ENCODE results near the gene MRFAP1L1.

Gene MRFAP1L1

DNA sequence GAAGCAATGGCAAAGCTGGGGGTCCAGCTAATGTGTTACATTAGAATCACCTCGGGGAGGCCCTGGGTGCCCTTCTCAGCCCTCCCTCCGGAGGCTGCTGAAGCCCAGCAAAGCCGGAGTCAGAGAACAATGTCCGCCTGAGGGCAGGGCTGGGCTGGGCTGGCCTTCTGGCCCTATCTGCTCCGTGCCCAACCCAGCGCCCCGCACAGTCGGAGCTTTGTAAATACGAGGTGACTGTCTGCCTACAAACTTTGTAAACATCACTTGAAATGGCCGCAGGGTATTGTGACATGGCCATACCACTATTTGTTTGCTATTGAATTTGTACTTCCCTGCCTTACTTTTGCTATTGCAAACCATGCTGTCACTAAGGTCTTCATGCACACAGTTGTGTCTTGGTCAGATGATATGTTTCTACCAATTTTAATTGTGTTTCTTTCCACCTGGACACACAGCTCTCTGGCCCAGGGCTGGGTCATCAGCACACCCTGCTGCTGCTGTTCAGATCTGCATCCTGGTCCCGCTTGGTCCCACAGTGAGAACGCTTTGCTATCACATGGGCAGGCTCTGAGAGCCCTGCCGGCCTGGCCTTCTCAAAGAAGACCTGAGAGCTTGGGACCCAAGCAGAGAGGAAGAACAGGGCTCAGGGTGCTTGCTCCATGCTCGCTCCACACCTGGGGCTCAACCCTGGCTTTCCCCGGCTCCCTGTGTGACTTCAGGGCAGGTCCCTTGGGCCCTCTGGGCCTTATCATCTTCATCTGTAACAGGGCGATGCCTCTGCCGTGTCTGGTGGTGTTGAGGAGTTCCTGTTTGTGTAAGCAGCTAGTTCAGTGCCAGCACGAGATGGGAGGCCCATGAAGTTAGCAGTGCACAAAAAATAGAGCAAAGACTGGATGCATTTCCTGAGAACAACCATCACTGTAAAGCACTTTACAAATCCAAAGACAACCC lies 13.7 kb downstream of the MRFAP1L1 start:
- Histone ChIP-seq H3K27ac (ENCODE audit: low read depth, low read length) (no peak overlapping the region), H3K27me3 (ENCODE audit: control insufficient read depth, insufficient read depth, low read length) (no peaks in the 10 kb centered on the region), H3K4me1 (ENCODE audit: control insufficient read depth, insufficient read depth, low read length) (no peaks in the 10 kb centered on the region), H3K9ac (ENCODE audit: low read depth, low read length) (no peak overlapping the region), H3K4me3 (ENCODE audit: low read depth, low read length) (no peak overlapping the region), H3K36me3 (ENCODE audit: control insufficient read depth, insufficient read depth, low read length) (peaks cover 4% of the 10 kb centered on the region; the same call in 1 of the 2 replicates), H3K9me3 (ENCODE audit: control insufficient read depth, insufficient read depth, low read length) (no peaks in the 10 kb centered on the region)

DNA sequence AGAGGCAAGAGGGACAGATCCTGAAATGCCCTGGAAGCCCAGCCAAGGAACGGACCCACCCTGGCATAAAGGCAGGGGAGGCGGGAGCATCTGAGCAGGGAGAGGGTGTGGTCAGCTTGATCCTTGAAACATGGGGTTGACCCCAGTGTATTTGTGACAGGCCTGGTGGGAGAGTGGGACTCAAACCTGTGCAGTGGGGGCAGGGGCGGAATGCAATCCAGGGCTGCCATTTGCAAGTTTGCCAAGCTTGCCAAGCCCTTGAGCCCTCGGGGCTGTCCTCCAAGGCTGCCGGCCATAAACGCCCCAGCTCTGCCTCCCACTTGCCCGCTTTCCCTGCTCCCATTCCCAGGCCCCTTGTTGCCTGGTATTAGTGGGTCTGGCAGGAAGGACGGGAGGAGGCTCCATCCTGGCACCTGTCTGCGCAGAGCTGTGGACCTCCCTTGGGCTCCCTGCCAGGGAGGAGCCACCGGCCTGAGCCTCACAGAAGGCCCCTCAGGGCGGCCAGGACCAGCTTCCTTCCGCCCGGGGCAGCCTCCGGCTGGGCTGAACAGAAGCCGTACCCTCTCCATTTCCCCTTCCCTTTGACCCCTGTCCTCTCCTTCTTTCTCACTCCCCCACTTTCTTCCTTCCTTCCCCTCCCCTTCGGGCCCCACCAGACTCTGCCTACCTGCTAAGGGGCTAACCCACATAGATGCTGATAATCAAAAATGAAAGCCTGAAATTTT lies 15.3 kb downstream of the MRFAP1L1 start:
- Histone ChIP-seq H3K9me3 (ENCODE audit: control insufficient read depth, insufficient read depth, low read length) (no peaks in the 10 kb centered on the region), H3K27ac (ENCODE audit: low read depth, low read length) (no peak overlapping the region), H3K4me3 (ENCODE audit: low read depth, low read length) (no peak overlapping the region), H3K27me3 (ENCODE audit: control insufficient read depth, insufficient read depth, low read length) (no peaks in the 10 kb centered on the region), H3K4me1 (ENCODE audit: control insufficient read depth, insufficient read depth, low read length) (peaks cover 4% of the 10 kb centered on the region; the same call in 1 of the 2 replicates), H3K9ac (ENCODE audit: low read depth, low read length) (no peak overlapping the region), H3K36me3 (ENCODE audit: control insufficient read depth, insufficient read depth, low read length) (no peaks in the 10 kb centered on the region)

DNA sequence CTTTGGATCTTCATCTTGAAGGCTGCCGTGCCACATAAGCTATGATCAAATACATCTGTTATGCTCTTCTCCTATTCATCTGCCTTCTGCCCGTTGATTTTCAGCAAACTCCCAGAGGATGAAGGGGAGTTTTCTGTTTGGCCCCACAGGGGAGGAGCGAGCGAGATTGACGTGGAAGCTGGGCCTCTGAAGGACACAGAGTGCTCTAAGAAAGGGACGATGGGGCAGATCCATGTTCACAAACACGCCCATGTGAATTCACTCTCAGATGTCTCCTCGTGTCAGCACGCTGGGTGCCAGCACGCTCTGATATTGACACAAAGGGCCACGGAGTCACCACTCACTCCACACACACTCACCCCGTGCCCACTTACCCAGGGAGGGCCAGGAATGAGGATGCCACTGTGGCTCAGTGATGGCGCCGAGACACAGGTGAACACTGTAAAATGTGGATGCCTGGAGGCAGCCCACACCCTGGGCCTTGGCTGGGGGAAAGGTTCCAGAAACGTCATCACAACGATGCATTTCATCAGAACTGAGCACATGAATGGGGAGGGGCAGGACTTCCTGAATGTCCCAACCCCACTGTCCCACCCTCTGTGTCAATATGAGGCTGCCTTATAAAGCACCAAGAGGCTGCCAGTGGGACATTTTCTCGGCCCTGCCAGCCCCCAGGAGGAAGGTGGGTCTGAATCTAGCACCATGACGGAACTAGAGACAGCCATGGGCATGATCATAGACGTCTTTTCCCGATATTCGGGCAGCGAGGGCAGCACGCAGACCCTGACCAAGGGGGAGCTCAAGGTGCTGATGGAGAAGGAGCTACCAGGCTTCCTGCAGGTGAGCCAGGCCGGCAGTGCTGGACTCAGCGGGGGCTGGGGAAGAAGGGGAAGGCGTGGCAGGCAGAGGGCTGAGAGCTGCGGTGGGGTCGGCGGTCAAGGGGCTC lies 16.2 kb downstream of the MRFAP1L1 start, which contains the start of gene S100P:
TSS of gene S100P (plus strand) at position 648 of the 946 bp plus-strand sequence. CDS start at position 703, 55 bp downstream.
- H3K36me3 ChIP-seq (ENCODE audit: control insufficient read depth, insufficient read depth, low read length): no peaks in the 10 kb centered on the region
- no peaks in the 10 kb centered on the region for H3K9me3 ChIP-seq (ENCODE audit: control insufficient read depth, insufficient read depth, low read length)
- no peak within 1 kb of the TSS for H3K9ac ChIP-seq (ENCODE audit: low read depth, low read length)
- no peaks in the 10 kb centered on the region for H3K27me3 ChIP-seq (ENCODE audit: control insufficient read depth, insufficient read depth, low read length)
- H3K4me1 ChIP-seq (ENCODE audit: control insufficient read depth, insufficient read depth, low read length): peaks cover 10% of the 10 kb centered on the region; the same call in 1 of the 2 replicates
- no peak within 1 kb of the TSS for H3K27ac ChIP-seq (ENCODE audit: low read depth, low read length)
- no peak within 1 kb of the TSS for H3K4me3 ChIP-seq (ENCODE audit: low read depth, low read length)

DNA sequence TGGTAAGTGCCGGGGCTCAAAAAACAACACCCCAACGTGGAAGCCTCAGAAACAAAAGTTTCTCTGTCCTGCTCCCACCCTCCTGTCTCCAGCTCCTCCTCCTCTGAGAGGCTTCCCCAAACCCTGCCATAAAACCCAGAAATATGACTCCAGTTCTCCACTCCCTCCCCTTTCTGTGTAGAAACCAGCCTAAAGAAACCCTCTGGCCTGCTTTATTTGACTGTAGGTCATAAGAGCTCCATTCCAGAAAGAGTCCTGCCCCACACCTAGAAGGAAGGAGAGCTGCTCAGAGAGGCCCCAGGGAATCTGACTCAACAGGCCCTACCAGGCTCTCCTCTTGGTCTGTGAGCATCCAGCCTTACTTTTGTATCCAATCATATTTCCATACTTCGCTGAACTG lies 16.9 kb downstream of the MRFAP1L1 start:
- peaks cover 10% of the 10 kb centered on the region; the same call in 1 of the 2 replicates for H3K4me1 ChIP-seq (ENCODE audit: control insufficient read depth, insufficient read depth, low read length)
- H3K27me3 ChIP-seq (ENCODE audit: control insufficient read depth, insufficient read depth, low read length): no peaks in the 10 kb centered on the region
- no peak overlapping the region for H3K27ac ChIP-seq (ENCODE audit: low read depth, low read length)
- no peak overlapping the region for H3K4me3 ChIP-seq (ENCODE audit: low read depth, low read length)
- H3K36me3 ChIP-seq (ENCODE audit: control insufficient read depth, insufficient read depth, low read length): no peaks in the 10 kb centered on the region
- no peak overlapping the region for H3K9ac ChIP-seq (ENCODE audit: low read depth, low read length)
- H3K9me3 ChIP-seq (ENCODE audit: control insufficient read depth, insufficient read depth, low read length): no peaks in the 10 kb centered on the region

DNA sequence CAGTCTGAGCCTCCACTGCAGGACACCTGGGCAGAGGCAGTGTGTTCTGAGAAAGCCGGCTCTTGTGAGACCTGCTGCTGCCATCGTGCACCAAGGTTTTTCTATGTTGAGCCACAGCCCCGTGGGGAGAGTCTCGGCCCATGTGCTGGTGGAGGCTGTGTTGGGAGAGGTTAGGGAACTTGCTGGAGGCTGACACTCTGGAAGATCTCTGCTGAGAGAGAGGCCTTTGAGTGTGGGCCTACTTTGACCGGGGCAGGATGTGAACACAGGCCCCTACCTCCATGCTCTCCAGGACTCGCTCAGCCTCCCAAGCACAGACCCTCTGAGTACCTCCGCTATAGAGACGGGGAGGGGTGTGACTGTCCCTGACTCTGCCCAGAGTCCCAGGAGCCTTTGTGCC lies 17.3 kb downstream of the MRFAP1L1 start:
- Histone ChIP-seq H3K36me3 (ENCODE audit: control insufficient read depth, insufficient read depth, low read length) (no peaks in the 10 kb centered on the region), H3K27me3 (ENCODE audit: control insufficient read depth, insufficient read depth, low read length) (no peaks in the 10 kb centered on the region), H3K9ac (ENCODE audit: low read depth, low read length) (no peak overlapping the region), H3K4me3 (ENCODE audit: low read depth, low read length) (no peak overlapping the region), H3K4me1 (ENCODE audit: control insufficient read depth, insufficient read depth, low read length) (peaks cover 10% of the 10 kb centered on the region; the same call in 1 of the 2 replicates), H3K27ac (ENCODE audit: low read depth, low read length) (no peak overlapping the region), H3K9me3 (ENCODE audit: control insufficient read depth, insufficient read depth, low read length) (no peaks in the 10 kb centered on the region)

DNA sequence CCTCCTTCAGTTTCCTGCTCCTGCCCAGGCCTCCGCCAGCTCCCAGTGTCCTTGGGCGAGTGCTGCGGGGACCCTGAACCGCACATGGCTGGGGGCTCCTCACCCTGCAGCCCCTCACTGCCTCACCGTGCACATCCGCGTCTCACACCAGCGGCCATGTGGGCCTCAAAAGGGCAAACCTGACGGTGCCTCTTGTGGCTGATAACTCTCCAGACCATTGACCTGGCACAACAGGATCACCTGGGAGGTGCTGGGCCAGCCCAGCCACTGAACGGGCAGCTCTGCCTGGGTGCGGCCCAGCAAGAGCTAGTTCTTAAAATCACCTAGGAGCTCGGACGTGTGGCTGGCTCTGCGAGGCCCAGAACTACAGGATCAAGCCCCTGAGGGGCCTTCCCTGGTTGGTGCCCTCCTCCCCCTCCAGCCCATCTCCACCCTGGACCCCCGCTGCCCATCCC lies 20.1 kb downstream of the MRFAP1L1 start:
- no peak overlapping the region for H3K9ac ChIP-seq (ENCODE audit: low read depth, low read length)
- H3K27me3 ChIP-seq (ENCODE audit: control insufficient read depth, insufficient read depth, low read length): no peaks in the 10 kb centered on the region
- H3K9me3 ChIP-seq (ENCODE audit: control insufficient read depth, insufficient read depth, low read length): no peaks in the 10 kb centered on the region
- H3K36me3 ChIP-seq (ENCODE audit: control insufficient read depth, insufficient read depth, low read length): no peaks in the 10 kb centered on the region
- H3K4me3 ChIP-seq (ENCODE audit: low read depth, low read length): no peak overlapping the region
- peak overlapping the region; percentile 76 for H3K27ac ChIP-seq (ENCODE audit: low read depth, low read length)
- peaks cover 10% of the 10 kb centered on the region; the same call in 1 of the 2 replicates for H3K4me1 ChIP-seq (ENCODE audit: control insufficient read depth, insufficient read depth, low read length)

DNA sequence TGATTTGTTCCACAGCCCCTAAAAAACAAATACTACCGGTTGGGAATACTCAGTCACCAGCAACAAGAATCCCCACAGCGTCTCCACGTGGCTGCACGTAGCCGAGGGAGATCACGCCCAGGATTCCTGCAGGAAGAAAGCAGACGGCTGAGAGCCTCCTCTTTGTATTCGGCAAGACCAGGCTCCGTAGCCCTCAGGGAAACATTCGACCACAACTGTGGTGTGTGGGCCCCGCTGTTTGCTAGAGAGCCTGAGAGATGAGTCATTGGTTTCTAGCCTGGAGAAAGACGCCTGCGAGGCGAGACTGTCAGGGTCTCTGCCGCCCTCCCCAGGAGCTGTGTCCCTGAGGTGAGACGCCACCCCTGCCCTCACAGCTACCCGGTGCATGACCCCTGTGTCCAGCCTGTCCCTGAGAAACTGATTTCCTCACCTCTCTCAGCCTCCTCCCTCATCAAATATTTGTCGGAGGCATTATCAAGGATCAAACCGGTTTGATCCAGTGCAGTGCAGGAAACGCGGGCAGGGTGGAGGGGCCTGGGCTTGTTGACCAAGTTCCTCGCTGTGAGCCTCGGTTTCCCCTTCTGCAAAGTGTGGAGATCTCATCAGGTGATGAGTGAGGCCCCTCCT lies 20.7 kb downstream of the MRFAP1L1 start:
- H3K27ac ChIP-seq (ENCODE audit: low read depth, low read length): peak overlapping the region; percentile 76
- H3K9ac ChIP-seq (ENCODE audit: low read depth, low read length): no peak overlapping the region
- H3K4me3 ChIP-seq (ENCODE audit: low read depth, low read length): no peak overlapping the region
- H3K9me3 ChIP-seq (ENCODE audit: control insufficient read depth, insufficient read depth, low read length): no peaks in the 10 kb centered on the region
- H3K36me3 ChIP-seq (ENCODE audit: control insufficient read depth, insufficient read depth, low read length): no peaks in the 10 kb centered on the region
- H3K4me1 ChIP-seq (ENCODE audit: control insufficient read depth, insufficient read depth, low read length): peaks cover 10% of the 10 kb centered on the region; the same call in 1 of the 2 replicates
- H3K27me3 ChIP-seq (ENCODE audit: control insufficient read depth, insufficient read depth, low read length): no peaks in the 10 kb centered on the region

DNA sequence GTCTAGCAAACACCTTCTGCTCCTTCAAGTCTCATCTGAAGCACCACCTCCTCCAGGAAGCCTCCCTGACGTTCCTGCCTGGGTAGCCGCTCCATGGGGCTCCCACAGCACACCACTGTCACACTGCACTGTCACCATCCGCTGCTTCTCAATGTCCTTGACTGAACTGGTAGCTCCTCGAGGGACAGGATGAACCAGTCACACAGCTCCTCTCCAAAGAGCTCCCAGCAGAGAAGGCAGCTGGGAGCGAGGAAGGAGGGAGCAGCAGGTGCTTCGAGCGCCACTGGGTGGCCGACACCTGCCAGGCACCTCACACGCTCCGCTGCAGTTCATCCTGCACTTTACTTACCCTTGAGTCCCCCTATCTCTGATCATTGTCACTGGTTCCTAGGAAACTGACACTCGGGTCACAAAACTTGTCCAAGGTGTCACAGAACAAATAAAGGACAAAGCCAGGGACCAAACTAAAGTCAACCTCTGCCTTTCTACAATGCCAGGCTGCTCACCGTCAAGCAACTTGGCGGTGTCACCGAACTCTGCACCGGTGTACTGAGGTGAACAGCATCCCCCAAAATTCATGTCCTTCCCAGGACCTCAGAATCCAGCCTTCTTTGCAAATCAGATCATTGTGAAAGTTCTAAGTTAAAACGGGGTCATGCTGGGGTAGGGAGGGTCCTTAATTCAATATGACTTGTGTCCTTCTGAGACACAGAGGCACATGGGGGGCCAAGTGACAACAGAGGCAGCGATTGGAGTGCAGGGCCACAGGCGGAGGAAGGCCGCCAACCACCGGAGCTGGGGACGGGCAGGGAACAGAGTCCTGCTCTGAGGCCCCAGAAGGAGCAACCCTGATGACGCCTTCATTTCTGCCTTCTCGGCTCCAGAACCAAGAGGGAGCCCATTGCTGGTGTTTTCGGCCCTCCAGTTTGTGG lies 21.5 kb downstream of the MRFAP1L1 start:
- Histone ChIP-seq H3K27ac (ENCODE audit: low read depth, low read length) (peak overlapping the region; percentile 76), H3K27me3 (ENCODE audit: control insufficient read depth, insufficient read depth, low read length) (no peaks in the 10 kb centered on the region), H3K4me1 (ENCODE audit: control insufficient read depth, insufficient read depth, low read length) (peaks cover 10% of the 10 kb centered on the region; the same call in 1 of the 2 replicates), H3K4me3 (ENCODE audit: low read depth, low read length) (no peak overlapping the region), H3K36me3 (ENCODE audit: control insufficient read depth, insufficient read depth, low read length) (no peaks in the 10 kb centered on the region), H3K9me3 (ENCODE audit: control insufficient read depth, insufficient read depth, low read length) (no peaks in the 10 kb centered on the region), H3K9ac (ENCODE audit: low read depth, low read length) (no peak overlapping the region)

DNA sequence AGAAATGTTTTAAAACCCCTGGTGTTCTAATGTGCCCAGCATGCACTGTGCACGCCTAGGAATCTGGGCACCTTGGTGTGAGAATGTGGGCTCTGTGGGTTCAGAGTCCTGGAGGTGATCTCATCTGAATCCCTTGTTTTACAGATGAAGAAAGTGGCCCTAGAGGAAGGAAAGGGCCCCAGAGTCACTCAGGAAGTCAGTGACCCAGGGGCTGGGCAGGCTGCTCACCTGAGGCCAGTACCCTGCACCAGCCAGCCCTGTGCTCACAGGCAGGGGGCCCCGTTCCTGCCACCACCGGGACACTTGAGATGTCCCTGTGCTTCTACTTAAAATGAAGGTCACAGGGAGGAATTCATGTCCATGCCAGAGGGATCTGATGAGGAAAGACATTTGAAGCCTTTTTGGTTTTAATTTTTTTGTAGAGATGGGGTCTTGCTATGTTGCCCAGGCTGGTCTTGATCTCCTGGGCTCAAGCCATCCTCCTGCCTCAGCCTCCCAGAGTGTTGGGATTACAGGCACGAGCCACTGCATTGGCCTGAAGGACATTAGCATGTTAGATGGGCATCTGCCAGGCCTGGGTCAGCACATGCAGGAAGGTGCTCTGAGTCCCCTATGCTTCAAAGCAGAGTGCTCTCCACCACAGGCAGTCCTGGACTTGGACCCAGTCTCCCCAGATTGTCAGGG lies 23.4 kb downstream of the MRFAP1L1 start:
- H3K27me3 ChIP-seq (ENCODE audit: control insufficient read depth, insufficient read depth, low read length): no peaks in the 10 kb centered on the region
- H3K4me3 ChIP-seq (ENCODE audit: low read depth, low read length): no peak overlapping the region
- no peak overlapping the region for H3K9ac ChIP-seq (ENCODE audit: low read depth, low read length)
- H3K9me3 ChIP-seq (ENCODE audit: control insufficient read depth, insufficient read depth, low read length): no peaks in the 10 kb centered on the region
- H3K4me1 ChIP-seq (ENCODE audit: control insufficient read depth, insufficient read depth, low read length): peaks cover 10% of the 10 kb centered on the region; the same call in 1 of the 2 replicates
- no peaks in the 10 kb centered on the region for H3K36me3 ChIP-seq (ENCODE audit: control insufficient read depth, insufficient read depth, low read length)
- no peak overlapping the region for H3K27ac ChIP-seq (ENCODE audit: low read depth, low read length)

Measured in HUES48 (cell line).